CD4-positive, CD25-positive, alpha-beta regulatory T cell (primary cell): ENCODE measurements around the gene MLST8. TPM values are rescaled to one million over a fixed set of nuclear protein-coding genes. Genes with fewer than 3 reads are reported as not detected.

Experiments used
- ATAC-seq, 2 donors: fragments of 150-1000 bp; cut with Tn5 transposase; one replicate each; pipeline ENCODE4 v1.10.0; 2021; ENCODE audit warnings: low read depth in 2 of 2, moderate number of reproducible peaks in 2 of 2, moderate library complexity in 1 of 2
- DNase-seq, 3 donors: peaks; one replicate each; pipeline versions ENCODE4 v3.0.0 to v3.0.0-alpha.2; 2012 to 2022; ENCODE audit warnings: mixed read lengths in 1 of 3
- H3K27ac ChIP-seq: one replicate; pipeline ENCODE4 v1.7.0; 2013; ENCODE audit warnings: mild to moderate bottlenecking, low read length; ENCODE audit not compliant: insufficient read depth, poor library complexity, severe bottlenecking
- H3K27me3 ChIP-seq: one replicate; pipeline ENCODE4 v1.7.0; 2013; ENCODE audit warnings: low read length; ENCODE audit not compliant: control insufficient read depth, insufficient read depth
- H3K36me3 ChIP-seq: one replicate; pipeline ENCODE4 v1.7.0; 2013; ENCODE audit warnings: mild to moderate bottlenecking, low read length, moderate library complexity; ENCODE audit not compliant: control insufficient read depth, insufficient read depth
- H3K4me1 ChIP-seq: 2 replicates; pipeline ENCODE4 v1.7.0; 2013; ENCODE audit warnings: mild to moderate bottlenecking, low read length; ENCODE audit not compliant: insufficient read depth, control insufficient read depth, poor library complexity, severe bottlenecking
- H3K4me3 ChIP-seq: one replicate; pipeline ENCODE4 v1.7.0; 2013; ENCODE audit warnings: low read depth, mild to moderate bottlenecking, low read length, moderate library complexity
- H3K9me3 ChIP-seq, 2 experiments: 1 replicate in 1 of 2; 2 replicates in 1 of 2; pipeline ENCODE4 v1.7.0; 2013; ENCODE audit warnings: low read length in 2 of 2, mild to moderate bottlenecking in 1 of 2, moderate library complexity in 1 of 2; ENCODE audit not compliant: control insufficient read depth in 2 of 2
- H3K27ac Mint-ChIP-seq, 3 donors: one replicate each; pipeline ENCODE4 v1.8.0; 2020 to 2022; ENCODE audit warnings: mild to moderate bottlenecking in 3 of 3, mixed read lengths in 3 of 3, moderate library complexity in 2 of 3
- H3K27me3 Mint-ChIP-seq: one replicate; pipeline ENCODE4 v1.8.0; 2022; ENCODE audit warnings: mild to moderate bottlenecking, mixed read lengths
- H3K36me3 Mint-ChIP-seq: one replicate; pipeline ENCODE4 v1.8.0; 2020; ENCODE audit warnings: mixed read lengths
- H3K4me1 Mint-ChIP-seq, 4 donors: one replicate each; pipeline ENCODE4 v1.8.0; 2020 to 2022; ENCODE audit warnings: mixed read lengths in 4 of 4, mild to moderate bottlenecking in 1 of 4
- H3K4me3 Mint-ChIP-seq, 4 donors: one replicate each; pipeline ENCODE4 v1.8.0; 2020 to 2022; ENCODE audit warnings: mild to moderate bottlenecking in 4 of 4, mixed read lengths in 4 of 4, moderate library complexity in 3 of 4
- H3K9me3 Mint-ChIP-seq, 7 donors: one replicate each; pipeline ENCODE4 v1.8.0; 2020 to 2022; ENCODE audit warnings: mixed read lengths in 7 of 7, mild to moderate bottlenecking in 3 of 7, moderate library complexity in 2 of 7
- polyA plus RNA-seq, 4 donors: library from polyadenylated mRNA; unstranded; fragments of 300-500 nt; fragmentation: Illumina TruSeq; gene quantifications; one replicate each; pipeline ENCODE4 v1.2.3, GENCODE V29; 2021
- total RNA-seq: library from RNA; stranded (reverse); gene quantifications from one replicate; pipeline ENCODE4 v1.2.3, GENCODE V29; 2022

The MLST8 gene
- total and polyA plus RNA-seq, 5 donors from 2014 or later, result 20.9 to 31.1 (median 23.5) TPM

- Histone ChIP-seq H3K4me3 (peak overlapping the region; percentile 56), H3K36me3 (peaks cover 1% of the 10 kb centered on the region), H3K9me3 (no peaks in the 10 kb centered on the region), H3K27me3 (no peaks in the 10 kb centered on the region), H3K27ac (peak overlapping the region; percentile 41), H3K4me1 (peaks cover 18% of the 10 kb centered on the region)
- Mint-ChIP-seq H3K4me3 (peak overlapping the region; percentile 83 to 89 (median 86)), H3K9me3 (no peaks in the 10 kb centered on the region), H3K27ac (peak overlapping the region in 1 of 3 donors; percentile 9), H3K36me3 (no peaks in the 10 kb centered on the region), H3K4me1 (peaks cover 0 to 20% (median 9%) of the 10 kb centered on the region in 4 donors), H3K27me3 (no peaks in the 10 kb centered on the region)
- ATAC-seq (no peak), DNase-seq (peak in 1 of 3 donors; percentile 28)
Measured at GRCh38 chr16:2213817-2214718, 8.8 kb downstream of the MLST8 start.

- Histone ChIP-seq H3K4me1 (peaks cover 18% of the 10 kb centered on the region), H3K36me3 (no peaks in the 10 kb centered on the region), H3K9me3 (no peaks in the 10 kb centered on the region), H3K4me3 (peak within 1 kb of the TSS; percentile 81), H3K27ac (peak within 1 kb of the TSS; percentile 85), H3K27me3 (no peaks in the 10 kb centered on the region)
- no peaks in the 10 kb centered on the region for H3K9me3 Mint-ChIP-seq
- ATAC-seq, result peak; percentile 95 to 96
- DNase-seq, result no peak
- H3K36me3 Mint-ChIP-seq, result no peaks in the 10 kb centered on the region
- peaks cover 0 to 20% (median 9%) of the 10 kb centered on the region in 4 donors for H3K4me1 Mint-ChIP-seq
- no peaks in the 10 kb centered on the region for H3K27me3 Mint-ChIP-seq
- peak within 1 kb of the TSS; percentile 88 to 90 (median 88) for H3K4me3 Mint-ChIP-seq
- H3K27ac Mint-ChIP-seq, result peak within 1 kb of the TSS; percentile 44 to 93 (median 60)
Measured at GRCh38 chr16:2214719-2214968, 9.4 kb downstream of the MLST8 start, which contains the start of gene PGP. TSS of gene PGP (minus strand) at chr16:2214840. CDS start at chr16:2214777, 63 bp downstream.

GRCh38 chr16:2216330-2216729 lies 11.1 kb downstream of the MLST8 start:
- Mint-ChIP-seq H3K27ac (peak overlapping the region in 1 of 3 donors; percentile 44), H3K27me3 (no peaks in the 10 kb centered on the region), H3K4me1 (peaks cover 0 to 20% (median 9%) of the 10 kb centered on the region in 4 donors), H3K4me3 (peak overlapping the region; percentile 31 to 88 (median 78)), H3K9me3 (no peaks in the 10 kb centered on the region), H3K36me3 (no peaks in the 10 kb centered on the region)
- Histone ChIP-seq H3K4me3 (no peak overlapping the region), H3K4me1 (peaks cover 18% of the 10 kb centered on the region), H3K27me3 (no peaks in the 10 kb centered on the region), H3K36me3 (no peaks in the 10 kb centered on the region), H3K9me3 (no peaks in the 10 kb centered on the region), H3K27ac (no peak overlapping the region)
- no peak for ATAC-seq
- no peak for DNase-seq

- ATAC-seq (peak; percentile 98), DNase-seq (peak; percentile 98 to 100 (median 98))
- Mint-ChIP-seq H3K9me3 (peaks cover 0 to 2% (median 0%) of the 10 kb centered on the region in 7 donors), H3K4me1 (peaks cover 0 to 34% (median 6%) of the 10 kb centered on the region in 4 donors), H3K4me3 (peak within 1 kb of the TSS; percentile 89 to 98 (median 91)), H3K27ac (peak within 1 kb of the TSS; percentile 75 to 93 (median 82)), H3K27me3 (no peaks in the 10 kb centered on the region), H3K36me3 (peaks cover 4% of the 10 kb centered on the region)
- Histone ChIP-seq H3K27me3 (no peaks in the 10 kb centered on the region), H3K36me3 (peaks cover 17% of the 10 kb centered on the region), H3K27ac (peak within 1 kb of the TSS; percentile 72), H3K9me3 (no peaks in the 10 kb centered on the region), H3K4me3 (peak within 1 kb of the TSS; percentile 74), H3K4me1 (peaks cover 22% of the 10 kb centered on the region)
Measured at GRCh38 chr16:2223221-2223941, 18.1 kb downstream of the MLST8 start, which contains the start of gene E4F1. TSS of gene E4F1 (plus strand) at chr16:2223591. CDS start at chr16:2223614, 23 bp downstream.

- peak overlapping the region; percentile 72 for H3K27ac ChIP-seq
- ATAC-seq (peak in 1 of 2 donors; percentile 2), DNase-seq (peak in 1 of 3 donors; percentile 42)
- peaks cover 22% of the 10 kb centered on the region for H3K4me1 ChIP-seq
- no peaks in the 10 kb centered on the region for H3K27me3 ChIP-seq
- peak overlapping the region; percentile 82 to 98 (median 91) for H3K4me3 Mint-ChIP-seq
- H3K27ac Mint-ChIP-seq, result peak overlapping the region; percentile 26 to 82 (median 69)
- H3K36me3 Mint-ChIP-seq, result peaks cover 4% of the 10 kb centered on the region
- H3K27me3 Mint-ChIP-seq, result no peaks in the 10 kb centered on the region
- peaks cover 0 to 2% (median 0%) of the 10 kb centered on the region in 7 donors for H3K9me3 Mint-ChIP-seq
- H3K4me1 Mint-ChIP-seq, result peaks cover 0 to 34% (median 6%) of the 10 kb centered on the region in 4 donors
- H3K36me3 ChIP-seq, result peaks cover 22% of the 10 kb centered on the region
- no peaks in the 10 kb centered on the region for H3K9me3 ChIP-seq
- peak overlapping the region; percentile 74 for H3K4me3 ChIP-seq
Measured at GRCh38 chr16:2223942-2224486, 18.8 kb downstream of the MLST8 start.

- peak overlapping the region; percentile 41 to 75 (median 72) for H3K4me3 Mint-ChIP-seq
- H3K4me3 ChIP-seq, result no peak overlapping the region
- ATAC-seq, result no peak
- H3K9me3 ChIP-seq, result no peaks in the 10 kb centered on the region
- H3K27me3 ChIP-seq, result no peaks in the 10 kb centered on the region
- peaks cover 0 to 34% (median 7%) of the 10 kb centered on the region in 4 donors for H3K4me1 Mint-ChIP-seq
- H3K27ac Mint-ChIP-seq, result no peak overlapping the region
- peaks cover 8% of the 10 kb centered on the region for H3K36me3 Mint-ChIP-seq
- DNase-seq, result no peak
- peaks cover 0 to 2% (median 0%) of the 10 kb centered on the region in 7 donors for H3K9me3 Mint-ChIP-seq
- H3K4me1 ChIP-seq, result peaks cover 22% of the 10 kb centered on the region
- H3K27me3 Mint-ChIP-seq, result no peaks in the 10 kb centered on the region
- H3K27ac ChIP-seq, result no peak overlapping the region
- peaks cover 34% of the 10 kb centered on the region for H3K36me3 ChIP-seq
Measured at GRCh38 chr16:2226245-2226793, 21.1 kb downstream of the MLST8 start.

- Histone ChIP-seq H3K4me3 (no peak overlapping the region), H3K36me3 (peaks cover 40% of the 10 kb centered on the region), H3K4me1 (peaks cover 22% of the 10 kb centered on the region), H3K9me3 (no peaks in the 10 kb centered on the region), H3K27ac (no peak overlapping the region), H3K27me3 (no peaks in the 10 kb centered on the region)
- peak overlapping the region in 2 of 4 donors; percentile 11 to 72 for H3K4me3 Mint-ChIP-seq
- DNase-seq, result no peak
- no peak for ATAC-seq
- H3K4me1 Mint-ChIP-seq, result peaks cover 0 to 34% (median 7%) of the 10 kb centered on the region in 4 donors
- H3K27me3 Mint-ChIP-seq, result no peaks in the 10 kb centered on the region
- H3K36me3 Mint-ChIP-seq, result peaks cover 8% of the 10 kb centered on the region
- H3K9me3 Mint-ChIP-seq, result peaks cover 0 to 2% (median 0%) of the 10 kb centered on the region in 7 donors
- H3K27ac Mint-ChIP-seq, result no peak overlapping the region
Measured at GRCh38 chr16:2226918-2227317, 21.7 kb downstream of the MLST8 start.
